ENCODE data around the gene PDIA4. TPM values are rescaled to one million over a fixed set of nuclear protein-coding genes. Genes with fewer than 3 reads are reported as not detected.

The PDIA4 gene
- polyA plus RNA-seq, 1 experiment, result 173 TPM

GRCh38 chr7:149004405-149005370 lies 23.6 kb downstream of the PDIA4 start:
- CTCF ChIA-PET, result interaction anchor here (0.7 to 6.5 kb wide), 15 partner anchors 10 to 121 kb away, joined by 3 to 59 read pairs (median 5); partner anchors contain the start of genes PDIA4 and ZNF425
- H3K36me3 ChIP-seq (ENCODE audit: control insufficient read depth, insufficient read depth, low read length), result peaks cover 27% of the 10 kb centered on the region
- H3K4me3 ChIP-seq (ENCODE audit: low read depth, low read length), result no peak overlapping the region
- no peak for TF ChIP-seq CTCF (IDR thresholded peaks at IDR 0.05; ENCODE audit: insufficient read depth, low read depth, low read length)
- POLR2A ChIA-PET, result no interaction called here
- no peaks in the 10 kb centered on the region for H3K27me3 ChIP-seq (ENCODE audit: control insufficient read depth, insufficient read depth, low read length)
- DNase-seq (ENCODE audit: low read depth), result no peak

DNA sequence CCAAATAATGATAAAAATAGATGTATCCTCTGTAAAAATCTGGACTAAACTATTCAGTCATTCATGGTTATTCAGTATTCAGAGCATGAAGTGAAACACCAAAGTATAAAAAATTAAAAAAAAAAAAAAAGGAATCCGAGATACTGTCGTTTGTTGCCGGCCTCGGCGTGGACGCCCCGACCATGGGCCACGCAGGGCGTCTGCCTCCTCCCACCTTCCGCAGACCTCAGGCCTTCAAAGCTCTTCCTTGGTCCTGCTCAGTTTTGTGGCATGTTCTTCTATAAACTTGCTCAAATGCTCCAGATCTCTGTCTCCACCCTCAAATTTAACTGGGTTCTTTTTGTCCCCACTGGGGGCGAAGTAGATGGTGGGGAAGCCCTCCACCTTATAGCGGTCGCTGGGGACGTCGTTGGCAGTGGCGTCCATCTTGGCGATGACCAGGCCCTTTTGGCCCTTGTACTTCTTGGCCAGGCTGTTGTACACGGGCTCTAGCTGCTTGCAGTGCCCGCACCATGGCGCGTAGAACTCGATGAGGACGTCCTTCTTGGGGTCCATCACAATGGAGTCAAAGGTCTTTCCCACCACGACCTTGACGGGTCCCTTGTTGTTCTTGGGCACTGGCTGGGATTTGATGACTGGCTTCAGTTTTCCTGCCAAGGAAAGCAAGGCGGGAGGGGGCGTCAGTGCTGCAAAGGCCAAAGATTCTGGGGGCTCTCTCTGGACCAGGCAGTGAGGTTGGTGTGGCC lies 24.6 kb downstream of the PDIA4 start:
- POLR2A ChIA-PET, result no interaction called here
- no peak for TF ChIP-seq CTCF (IDR thresholded peaks at IDR 0.05; ENCODE audit: insufficient read depth, low read depth, low read length)
- no peaks in the 10 kb centered on the region for H3K27me3 ChIP-seq (ENCODE audit: control insufficient read depth, insufficient read depth, low read length)
- no peak overlapping the region for H3K4me3 ChIP-seq (ENCODE audit: low read depth, low read length)
- no peak for DNase-seq (ENCODE audit: low read depth)
- CTCF ChIA-PET, result interaction anchor here (1.5 to 6.5 kb wide), 2 partner anchors 62 kb away, joined by 8 to 59 read pairs; no protein-coding TSS in a partner anchor
- peaks cover 24% of the 10 kb centered on the region for H3K36me3 ChIP-seq (ENCODE audit: control insufficient read depth, insufficient read depth, low read length)

DNA sequence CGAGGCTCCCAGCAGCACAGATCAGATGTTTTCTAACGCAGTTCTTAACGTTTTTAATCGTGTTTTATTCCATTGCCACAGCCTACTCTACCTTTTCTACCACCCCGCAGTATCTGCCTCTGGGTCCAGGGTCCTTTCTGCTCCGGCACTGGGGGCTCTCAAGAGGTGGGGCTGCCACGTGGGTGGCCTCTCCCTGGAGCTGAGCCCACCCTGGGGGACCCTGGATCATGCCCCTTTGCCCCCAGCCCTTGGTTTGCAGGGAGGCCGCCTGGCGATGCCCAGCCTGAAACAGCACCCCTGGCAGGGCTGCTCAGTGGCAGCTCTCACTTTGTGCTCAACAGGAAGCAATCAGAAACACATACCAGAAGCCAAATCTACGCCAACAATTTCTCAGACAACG lies 25.3 kb downstream of the PDIA4 start:
- no peak for DNase-seq (ENCODE audit: low read depth)
- Histone ChIP-seq H3K36me3 (ENCODE audit: control insufficient read depth, insufficient read depth, low read length) (peaks cover 24% of the 10 kb centered on the region), H3K27me3 (ENCODE audit: control insufficient read depth, insufficient read depth, low read length) (no peaks in the 10 kb centered on the region), H3K4me3 (ENCODE audit: low read depth, low read length) (no peak overlapping the region)
- TF ChIP-seq CTCF (IDR thresholded peaks at IDR 0.05; ENCODE audit: insufficient read depth, low read depth, low read length), result no peak
- ChIA-PET CTCF (interaction anchor here (1.5 kb wide), 1 partner anchor 63 kb away, joined by 8 read pairs; no protein-coding TSS in a partner anchor), POLR2A (no interaction called here)

DNA sequence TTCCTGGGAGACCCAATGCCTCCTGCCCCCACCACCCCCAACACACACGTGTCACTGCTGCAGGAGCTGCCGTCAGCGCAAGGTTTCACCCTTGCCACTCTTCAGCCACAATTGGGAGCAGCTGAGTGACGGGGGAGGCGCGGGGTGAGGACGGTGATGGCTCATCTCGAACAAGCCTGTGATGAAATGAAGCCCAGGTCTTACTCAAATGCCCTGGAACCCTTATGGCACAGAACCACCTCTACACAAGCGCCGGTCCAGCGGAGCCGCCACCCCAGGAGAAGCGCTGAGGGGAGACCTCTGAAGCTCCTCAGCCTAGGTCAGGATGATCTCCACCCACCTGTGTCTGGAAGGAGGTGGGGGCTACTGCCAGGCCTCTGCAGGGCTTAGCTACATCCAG lies 25.7 kb downstream of the PDIA4 start:
- CTCF ChIA-PET, result interaction anchor here (1.5 kb wide), 1 partner anchor 63 kb away, joined by 8 read pairs; no protein-coding TSS in a partner anchor
- Histone ChIP-seq H3K4me3 (ENCODE audit: low read depth, low read length) (no peak overlapping the region), H3K36me3 (ENCODE audit: control insufficient read depth, insufficient read depth, low read length) (peaks cover 20% of the 10 kb centered on the region), H3K27me3 (ENCODE audit: control insufficient read depth, insufficient read depth, low read length) (no peaks in the 10 kb centered on the region)
- DNase-seq (ENCODE audit: low read depth), result no peak
- POLR2A ChIA-PET, result no interaction called here
- TF ChIP-seq CTCF (IDR thresholded peaks at IDR 0.05; ENCODE audit: insufficient read depth, low read depth, low read length), result no peak
